Type B pancreatic cell (in vitro differentiated cells): ENCODE measurements around the gene PPFIA1. TPM values are rescaled to one million over a fixed set of nuclear protein-coding genes. Genes with fewer than 3 reads are reported as not detected.

Experiments
- DNase-seq: peaks from one replicate; pipeline ENCODE4 v3.0.0; 2021; ENCODE audit warnings: mixed read lengths; ENCODE audit not compliant: unreplicated experiment; ENCODE audit errors: extremely low spot score
- H3K27ac Mint-ChIP-seq: 2 replicates; pipeline ENCODE4 v1.8.0; 2021; ENCODE audit warnings: mild to moderate bottlenecking, mixed read lengths
- H3K27me3 Mint-ChIP-seq: 2 replicates; pipeline ENCODE4 v1.8.0; 2021; ENCODE audit warnings: mixed read lengths
- H3K36me3 Mint-ChIP-seq: 2 replicates; pipeline ENCODE4 v1.8.0; 2021; ENCODE audit warnings: mixed read lengths
- H3K4me1 Mint-ChIP-seq: one replicate; pipeline ENCODE4 v1.8.0; 2021; ENCODE audit warnings: mixed read lengths; ENCODE audit not compliant: unreplicated experiment
- H3K4me3 Mint-ChIP-seq: 2 replicates; pipeline ENCODE4 v1.8.0; 2021; ENCODE audit warnings: mild to moderate bottlenecking, mixed read lengths
- H3K9me3 Mint-ChIP-seq: 2 replicates; pipeline ENCODE4 v1.8.0; 2021; ENCODE audit warnings: mixed read lengths
- total RNA-seq: library from RNA; stranded (reverse); gene quantifications from 2 replicates; pipeline ENCODE4 v1.2.1, GENCODE V29; 2021; ENCODE audit warnings: low replicate concordance
- TF ChIP-seq, protein P1 (sequence below): fragments of 200-600 bp; sonication (generic); conservative IDR thresholded peaks from 2 replicates; pipeline ENCODE4 v1.5.0; 2021; ENCODE audit warnings: antibody characterized with exemption, mild to moderate bottlenecking

The PPFIA1 gene
- total RNA-seq, 1 donor from 2014 or later, result 57.0 TPM

DNA sequence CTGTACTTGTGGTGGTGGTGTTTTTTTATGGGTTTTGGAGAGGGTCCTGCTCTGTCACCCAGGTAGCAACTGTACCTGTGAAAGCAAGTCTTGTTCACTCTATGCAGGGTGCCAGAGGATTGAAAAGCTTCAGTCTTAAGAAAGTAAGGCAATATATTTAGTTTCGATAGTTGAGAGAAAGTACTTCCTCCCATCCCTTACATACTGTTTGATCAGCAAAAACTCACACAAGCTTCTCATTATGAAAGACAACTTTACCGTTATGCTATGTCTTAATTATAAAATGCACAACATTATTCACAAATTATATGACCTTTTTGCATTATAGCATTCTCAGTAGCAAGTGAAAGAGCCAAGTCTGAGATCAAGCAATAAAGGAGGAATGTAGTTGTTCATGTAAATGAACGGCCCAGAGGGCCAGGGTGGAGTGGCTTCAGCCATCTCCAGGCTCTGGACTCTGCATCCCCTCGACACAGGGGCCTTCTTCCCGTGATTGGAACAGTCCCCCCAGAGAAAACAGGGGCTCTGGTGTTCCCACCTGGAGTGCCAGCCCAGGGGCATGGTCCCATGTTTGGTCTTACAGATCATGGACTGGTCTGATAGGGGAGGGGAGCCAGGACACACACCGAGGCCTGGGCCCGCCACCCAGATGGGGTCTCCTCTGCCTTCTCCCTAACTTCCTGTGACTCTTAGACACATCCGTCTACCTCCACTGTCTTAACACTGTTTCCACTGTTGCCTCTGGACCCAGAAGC, 89.1 kb downstream of the PPFIA1 start:
- Mint-ChIP-seq H3K27ac (no peak overlapping the region), H3K4me3 (no peak overlapping the region), H3K4me1 (no peaks in the 10 kb centered on the region), H3K27me3 (no peaks in the 10 kb centered on the region), H3K36me3 (peaks cover 28% of the 10 kb centered on the region), H3K9me3 (no peaks in the 10 kb centered on the region)
- TF ChIP-seq, protein P1, sequence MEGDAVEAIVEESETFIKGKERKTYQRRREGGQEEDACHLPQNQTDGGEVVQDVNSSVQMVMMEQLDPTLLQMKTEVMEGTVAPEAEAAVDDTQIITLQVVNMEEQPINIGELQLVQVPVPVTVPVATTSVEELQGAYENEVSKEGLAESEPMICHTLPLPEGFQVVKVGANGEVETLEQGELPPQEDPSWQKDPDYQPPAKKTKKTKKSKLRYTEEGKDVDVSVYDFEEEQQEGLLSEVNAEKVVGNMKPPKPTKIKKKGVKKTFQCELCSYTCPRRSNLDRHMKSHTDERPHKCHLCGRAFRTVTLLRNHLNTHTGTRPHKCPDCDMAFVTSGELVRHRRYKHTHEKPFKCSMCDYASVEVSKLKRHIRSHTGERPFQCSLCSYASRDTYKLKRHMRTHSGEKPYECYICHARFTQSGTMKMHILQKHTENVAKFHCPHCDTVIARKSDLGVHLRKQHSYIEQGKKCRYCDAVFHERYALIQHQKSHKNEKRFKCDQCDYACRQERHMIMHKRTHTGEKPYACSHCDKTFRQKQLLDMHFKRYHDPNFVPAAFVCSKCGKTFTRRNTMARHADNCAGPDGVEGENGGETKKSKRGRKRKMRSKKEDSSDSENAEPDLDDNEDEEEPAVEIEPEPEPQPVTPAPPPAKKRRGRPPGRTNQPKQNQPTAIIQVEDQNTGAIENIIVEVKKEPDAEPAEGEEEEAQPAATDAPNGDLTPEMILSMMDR, result no peak
- no peak for DNase-seq

DNA sequence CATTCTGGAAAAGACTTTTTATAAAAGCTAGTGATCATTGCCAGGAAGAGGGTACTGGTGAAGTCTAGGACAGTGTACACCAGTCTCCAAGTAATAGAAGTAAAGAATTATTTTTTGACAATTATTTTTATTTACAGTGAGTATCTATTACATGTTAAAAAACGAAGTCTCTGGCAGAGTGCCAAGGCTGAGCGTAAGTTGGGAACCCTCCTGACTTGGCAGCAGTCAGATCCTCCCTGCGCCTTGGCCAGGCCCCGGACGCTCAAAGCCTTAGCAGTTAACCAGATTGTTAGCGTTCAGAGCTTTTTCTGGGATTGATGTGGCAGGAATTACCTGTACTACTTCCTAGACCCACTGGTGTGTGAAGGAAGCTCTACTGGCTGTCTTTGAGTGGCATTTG, 89.7 kb downstream of the PPFIA1 start:
- TF ChIP-seq, protein P1, result no peak
- H3K4me1 Mint-ChIP-seq, result no peaks in the 10 kb centered on the region
- no peaks in the 10 kb centered on the region for H3K9me3 Mint-ChIP-seq
- no peak overlapping the region for H3K27ac Mint-ChIP-seq
- no peak overlapping the region for H3K4me3 Mint-ChIP-seq
- H3K36me3 Mint-ChIP-seq, result peaks cover 30% of the 10 kb centered on the region
- DNase-seq, result no peak
- no peaks in the 10 kb centered on the region for H3K27me3 Mint-ChIP-seq

DNA sequence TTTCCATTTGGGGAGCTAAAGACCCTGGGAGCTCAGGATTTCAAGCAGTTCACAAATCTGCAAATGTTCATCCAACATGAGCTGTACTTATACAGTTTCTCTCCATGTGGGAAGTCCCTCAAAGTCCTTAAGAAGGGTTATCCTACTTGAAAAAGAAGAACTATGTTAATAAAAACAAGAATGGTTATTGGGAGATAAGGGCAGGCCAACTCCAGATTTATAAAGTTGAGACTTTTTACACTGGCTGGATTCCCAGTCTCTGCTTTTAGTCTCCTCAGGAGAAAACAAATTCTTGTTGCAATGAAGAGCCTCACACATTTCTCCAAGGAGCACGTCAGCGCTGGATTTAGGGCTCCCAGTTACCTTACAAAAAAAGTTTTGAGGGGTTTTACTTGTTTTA, 93.7 kb downstream of the PPFIA1 start:
- no peak overlapping the region for H3K27ac Mint-ChIP-seq
- H3K36me3 Mint-ChIP-seq, result peaks cover 26% of the 10 kb centered on the region
- no peak for DNase-seq
- no peaks in the 10 kb centered on the region for H3K9me3 Mint-ChIP-seq
- H3K4me1 Mint-ChIP-seq, result no peaks in the 10 kb centered on the region
- H3K27me3 Mint-ChIP-seq, result no peaks in the 10 kb centered on the region
- TF ChIP-seq, protein P1, result no peak
- no peak overlapping the region for H3K4me3 Mint-ChIP-seq

DNA sequence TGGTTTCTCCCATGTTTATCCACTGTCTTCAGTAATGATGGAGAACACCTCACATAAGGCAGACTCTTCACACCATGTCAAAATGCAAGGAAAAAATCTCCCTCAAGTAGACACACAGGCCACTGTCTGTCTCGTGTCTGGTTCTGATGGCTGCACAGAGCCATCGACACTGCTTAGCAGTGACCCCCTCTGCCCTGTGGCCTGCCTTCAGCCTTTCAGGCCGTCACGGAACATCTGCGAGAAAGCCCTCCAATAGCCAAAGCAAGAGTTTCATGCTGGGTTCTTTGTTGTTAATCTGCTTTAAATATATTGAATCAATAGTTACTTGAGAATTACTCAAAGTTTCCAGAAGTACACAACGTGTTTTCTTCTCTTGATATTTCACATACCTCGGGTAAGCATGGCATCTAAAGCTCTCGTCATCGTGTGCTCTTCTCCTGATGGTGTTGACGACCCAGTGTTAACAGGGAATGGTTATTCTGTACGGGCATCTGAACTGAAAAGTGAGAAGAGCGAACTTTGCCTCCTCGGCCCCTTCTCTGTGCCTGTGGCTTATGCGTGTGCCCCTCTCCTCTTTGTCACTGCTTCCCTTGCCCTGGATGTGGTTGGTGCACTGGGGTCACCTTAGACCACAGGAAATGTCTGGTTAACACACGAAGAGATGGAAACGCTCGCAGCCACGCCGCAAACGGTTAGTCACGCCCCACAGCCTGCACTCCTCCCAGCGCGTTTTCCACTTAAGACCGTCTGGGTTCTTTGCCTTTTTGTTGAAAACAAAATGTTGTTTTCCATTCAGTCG, 94.5 kb downstream of the PPFIA1 start:
- Mint-ChIP-seq H3K36me3 (peaks cover 28% of the 10 kb centered on the region), H3K4me1 (no peaks in the 10 kb centered on the region), H3K9me3 (no peaks in the 10 kb centered on the region), H3K4me3 (no peak overlapping the region), H3K27ac (no peak overlapping the region), H3K27me3 (no peaks in the 10 kb centered on the region)
- DNase-seq, result no peak
- TF ChIP-seq, protein P1, result no peak

DNA sequence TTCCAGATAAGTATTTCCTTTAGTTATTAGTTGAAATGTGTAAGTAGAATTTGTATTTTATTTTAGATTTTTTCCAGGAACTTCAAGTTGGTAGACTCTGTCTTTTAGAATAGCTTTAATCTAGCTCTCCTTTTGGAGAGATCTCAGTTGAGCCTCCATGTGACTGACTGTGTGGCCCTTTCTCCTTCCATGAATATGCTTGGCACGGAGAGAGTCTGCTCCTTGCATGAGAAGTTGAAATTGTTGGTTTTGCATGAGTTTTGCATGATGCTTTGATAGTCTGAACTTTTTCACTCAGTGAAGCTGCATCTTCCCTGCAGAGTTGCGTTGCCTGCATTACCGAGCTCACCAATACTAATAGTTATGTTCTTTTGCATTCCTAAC, 95.0 kb downstream of the PPFIA1 start:
- no peaks in the 10 kb centered on the region for H3K4me1 Mint-ChIP-seq

More for the DNA sequence above, 95.0 kb downstream of the PPFIA1 start:
- no peaks in the 10 kb centered on the region for H3K9me3 Mint-ChIP-seq
- no peak for DNase-seq
- peaks cover 31% of the 10 kb centered on the region for H3K36me3 Mint-ChIP-seq
- H3K4me3 Mint-ChIP-seq, result no peak overlapping the region
- TF ChIP-seq, protein P1, result no peak
- no peak overlapping the region for H3K27ac Mint-ChIP-seq
- H3K27me3 Mint-ChIP-seq, result no peaks in the 10 kb centered on the region
